PFSK-1 (cell line): ENCODE data around the gene KIRREL3.

ENCODE experiments used
- POLR2AphosphoS5 ChIP-seq: IDR thresholded peaks from 2 replicates; pipeline ENCODE4 v1.6.1; 2012; ENCODE audit warnings: low read depth, mild to moderate bottlenecking, control low read depth, low read length, moderate library complexity
- REST ChIP-seq, 2 experiments: IDR thresholded peaks; 2 replicates each; pipeline versions ENCODE4 v1.6.1 to v1.8.0; 2011 to 2012; ENCODE audit warnings: low read depth in 2 of 2, low read length in 2 of 2, control low read depth in 1 of 2, inconsistent platforms in 1 of 2, mild to moderate bottlenecking in 1 of 2, moderate library complexity in 1 of 2; ENCODE audit not compliant: insufficient read depth in 1 of 2
- SIN3A ChIP-seq: IDR thresholded peaks from 2 replicates; pipeline ENCODE4 v1.6.1; 2012; ENCODE audit warnings: mild to moderate bottlenecking, low read length, moderate library complexity, borderline replicate concordance; ENCODE audit not compliant: insufficient read depth

DNA sequence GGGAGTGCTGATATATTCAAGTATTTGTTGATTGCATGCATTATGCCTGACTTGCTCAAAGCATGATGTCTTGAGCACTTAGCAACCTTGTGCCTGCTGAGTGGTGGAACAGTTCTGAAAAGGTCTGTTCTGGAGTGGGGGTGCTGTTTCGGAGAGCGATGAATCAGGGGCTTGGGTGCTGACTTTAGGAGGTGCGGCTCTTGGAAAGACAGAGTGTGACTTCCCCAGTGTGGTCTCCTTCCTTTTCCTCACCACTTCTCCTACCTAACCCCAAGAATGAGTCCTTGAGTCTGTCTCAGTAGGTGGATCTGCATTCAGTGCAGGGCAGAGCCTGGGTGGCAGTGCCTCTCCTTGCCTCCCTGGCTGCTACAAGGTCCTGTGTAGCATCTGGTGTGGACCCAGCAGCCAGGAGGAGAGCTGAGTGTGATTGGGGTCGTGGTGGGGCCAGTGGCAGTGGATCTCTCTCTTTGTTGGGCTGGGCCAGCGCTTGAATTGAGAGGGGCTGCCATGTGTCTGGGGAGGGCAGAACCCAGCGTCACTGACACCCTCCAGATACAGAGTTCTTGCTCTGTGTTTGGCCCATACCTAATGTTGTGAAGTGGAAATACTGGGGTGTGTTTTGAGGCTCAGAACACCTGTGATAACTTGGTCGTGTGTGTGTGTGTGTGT is 609.1 kb downstream of the KIRREL3 start:
- TF ChIP-seq POLR2AphosphoS5 (no peak), REST (IDR thresholded peaks at IDR 0.05; ENCODE audit: insufficient read depth in 1 of 2, low read depth in 2 of 2, low read length in 2 of 2) (no peak), SIN3A (no peak)
